Duodenal mucosa (tissue), 2 donors: ENCODE data around the gene IQCF5.
"Not testable (repeated sequence)": the region's sequence is repeated elsewhere in the genome, so short reads cannot be mapped to it uniquely, and the experiment has no call there.

Source experiments
- H3K27ac ChIP-seq: one replicate; pipeline ENCODE4 v1.7.0; 2013; ENCODE audit warnings: low read depth, low read length
- H3K27me3 ChIP-seq, 2 donors: one replicate each; pipeline ENCODE4 v1.7.0; 2013; ENCODE audit warnings: low read length in 2 of 2, control low read depth in 1 of 2; ENCODE audit not compliant: insufficient read depth in 2 of 2, control insufficient read depth in 1 of 2
- H3K36me3 ChIP-seq, 2 donors: one replicate each; pipeline ENCODE4 v1.7.0; 2013; ENCODE audit warnings: low read length in 2 of 2, control low read depth in 1 of 2; ENCODE audit not compliant: insufficient read depth in 2 of 2, control insufficient read depth in 1 of 2
- H3K4me1 ChIP-seq, 2 donors: one replicate each; pipeline ENCODE4 v1.7.0; 2013; ENCODE audit warnings: low read length in 2 of 2, control low read depth in 1 of 2; ENCODE audit not compliant: insufficient read depth in 2 of 2, control insufficient read depth in 1 of 2
- H3K4me3 ChIP-seq, 2 donors: one replicate each; pipeline ENCODE4 v1.7.0; 2013; ENCODE audit warnings: low read length in 2 of 2, low read depth in 1 of 2
- H3K9ac ChIP-seq, 2 donors: one replicate each; pipeline ENCODE4 v1.7.0; 2013; ENCODE audit warnings: low read length in 2 of 2, low read depth in 1 of 2
- H3K9me3 ChIP-seq, 2 donors: one replicate each; pipeline ENCODE4 v1.7.0; 2013; ENCODE audit warnings: low read length in 2 of 2, control low read depth in 1 of 2; ENCODE audit not compliant: control insufficient read depth in 1 of 2

IQCF5 gene

GRCh38 chr3:51873253-51873766, 2.1 kb downstream of the IQCF5 start:
- Histone ChIP-seq H3K4me3 (no peak overlapping the region), H3K4me1 (no peaks in the 10 kb centered on the region), H3K36me3 (no peaks in the 10 kb centered on the region), H3K9me3 (no peaks in the 10 kb centered on the region), H3K27ac (no peak overlapping the region), H3K9ac (no peak overlapping the region), H3K27me3 (peaks cover 3 to 4% of the 10 kb centered on the region in 2 donors)

DNA sequence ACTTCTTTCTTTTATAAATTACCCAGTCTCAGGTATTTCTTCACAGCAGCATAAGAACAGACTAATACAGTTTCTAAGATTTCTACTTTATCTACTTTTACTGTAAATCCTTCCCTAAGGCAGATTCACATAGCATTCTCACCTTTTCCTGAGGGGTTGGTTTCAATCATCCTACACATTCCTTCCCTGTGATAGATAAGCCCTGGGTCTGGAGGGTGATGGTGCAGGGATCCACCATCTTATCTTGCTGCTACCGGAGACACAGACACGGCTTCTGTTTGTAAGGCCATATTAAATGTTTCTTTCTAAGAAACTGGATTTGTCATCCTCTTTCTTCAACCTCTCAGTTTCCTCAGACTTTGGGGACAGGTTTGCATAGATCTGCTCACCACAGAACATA, 6.1 kb downstream of the IQCF5 start:
- no peaks in the 10 kb centered on the region for H3K36me3 ChIP-seq
- H3K9ac ChIP-seq = no peak overlapping the region
- no peak overlapping the region for H3K27ac ChIP-seq
- H3K4me1 ChIP-seq = no peaks in the 10 kb centered on the region
- H3K27me3 ChIP-seq = peaks cover 0 to 7% of the 10 kb centered on the region in 2 donors
- no peaks in the 10 kb centered on the region for H3K9me3 ChIP-seq
- no peak overlapping the region for H3K4me3 ChIP-seq

- H3K9me3 ChIP-seq, H3K4me3 ChIP-seq, H3K4me1 ChIP-seq, H3K27me3 ChIP-seq, H3K9ac ChIP-seq, H3K27ac ChIP-seq, H3K36me3 ChIP-seq: not testable (repeated sequence)
These were observed 6.5 kb downstream of the IQCF5 start for GRCh38 chr3:51868896-51869295.

- H3K36me3 ChIP-seq = no peaks in the 10 kb centered on the region
- no peak overlapping the region for H3K9ac ChIP-seq
- H3K9me3 ChIP-seq = no peaks in the 10 kb centered on the region
- no peaks in the 10 kb centered on the region for H3K4me1 ChIP-seq
- peaks cover 0 to 4% of the 10 kb centered on the region in 2 donors for H3K27me3 ChIP-seq
- no peak overlapping the region for H3K27ac ChIP-seq
- no peak overlapping the region for H3K4me3 ChIP-seq
These were observed 12.5 kb downstream of the IQCF5 start for GRCh38 chr3:51862886-51863285.

GRCh38 chr3:51860703-51861665, 14.4 kb downstream of the IQCF5 start, which contains the start of gene IQCF2:
TSS of gene IQCF2 (plus strand) at chr3:51861615. CDS start at chr3:51861667, 52 bp downstream.
- H3K27me3 ChIP-seq = peaks cover 0 to 4% of the 10 kb centered on the region in 2 donors
- no peaks in the 10 kb centered on the region for H3K4me1 ChIP-seq
- no peak within 1 kb of the TSS for H3K9ac ChIP-seq

DNA sequence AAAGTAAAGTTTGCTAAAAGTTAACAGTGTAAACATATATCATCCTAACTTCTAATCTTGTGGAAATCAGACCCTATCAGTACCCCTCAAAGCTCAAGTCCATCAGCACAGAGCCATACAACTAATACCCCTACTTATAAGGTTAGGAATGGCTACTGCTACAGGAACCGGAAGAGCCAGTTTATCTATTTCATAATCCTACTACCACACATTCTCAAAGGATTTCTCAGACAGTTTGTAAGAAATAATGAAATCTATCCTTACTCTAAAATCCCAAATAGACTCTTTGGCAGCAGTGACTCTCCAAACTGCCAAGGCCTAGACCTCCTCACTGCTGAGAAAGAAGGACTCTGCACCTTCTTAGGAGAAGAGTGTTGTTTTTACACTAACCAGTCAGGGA, 20.0 kb downstream of the IQCF5 start:
- not testable (repeated sequence) for H3K36me3 ChIP-seq, H3K9ac ChIP-seq, H3K4me3 ChIP-seq, H3K27ac ChIP-seq, H3K4me1 ChIP-seq, H3K9me3 ChIP-seq, H3K27me3 ChIP-seq

More at GRCh38 chr3:51860703-51861665, 14.4 kb downstream of the IQCF5 start, which contains the start of gene IQCF2:
- no peaks in the 10 kb centered on the region for H3K9me3 ChIP-seq
- H3K36me3 ChIP-seq = no peaks in the 10 kb centered on the region
- H3K4me3 ChIP-seq = no peak within 1 kb of the TSS
- H3K27ac ChIP-seq = no peak within 1 kb of the TSS

GRCh38 chr3:51845129-51845528, 30.3 kb downstream of the IQCF5 start:
- no peak overlapping the region for H3K4me3 ChIP-seq
- no peaks in the 10 kb centered on the region for H3K27me3 ChIP-seq
- H3K4me1 ChIP-seq = no peaks in the 10 kb centered on the region
- H3K27ac ChIP-seq = no peak overlapping the region
- H3K9ac ChIP-seq = no peak overlapping the region
- no peaks in the 10 kb centered on the region for H3K36me3 ChIP-seq
- no peaks in the 10 kb centered on the region for H3K9me3 ChIP-seq

- Histone ChIP-seq H3K9ac (no peak overlapping the region), H3K4me1 (no peaks in the 10 kb centered on the region), H3K36me3 (no peaks in the 10 kb centered on the region), H3K4me3 (no peak overlapping the region), H3K27ac (no peak overlapping the region), H3K9me3 (no peaks in the 10 kb centered on the region), H3K27me3 (peaks cover 0 to 2% of the 10 kb centered on the region in 2 donors)
These were observed 38.8 kb downstream of the IQCF5 start for GRCh38 chr3:51836606-51837005.

DNA sequence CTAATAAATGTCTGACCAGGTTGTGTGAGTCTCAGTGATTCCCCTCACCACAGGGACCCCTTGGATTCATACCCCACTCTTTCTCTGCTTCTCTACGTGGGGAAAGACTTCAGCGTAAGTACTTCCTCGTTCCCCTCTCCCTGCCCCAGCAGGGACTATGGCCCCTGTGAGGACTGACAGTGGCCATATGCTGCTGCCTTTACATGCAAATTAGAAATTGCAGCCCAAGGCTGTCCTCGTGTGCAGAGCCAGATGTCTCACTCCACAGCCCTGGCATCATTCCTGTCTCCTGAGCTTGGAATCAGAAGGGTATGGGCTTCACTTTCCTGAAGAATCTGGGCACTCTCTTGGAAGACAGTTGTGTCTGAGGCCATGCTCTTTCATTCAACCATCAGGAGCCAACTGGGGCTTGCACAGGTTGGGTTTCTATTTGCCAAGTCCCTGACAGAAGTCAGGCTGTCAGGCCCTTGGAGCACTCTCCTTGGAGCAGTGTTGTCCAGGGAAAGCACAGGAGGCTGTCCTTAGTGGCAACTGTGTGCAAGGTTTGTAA, 44.5 kb downstream of the IQCF5 start:
- peaks cover 0 to 2% of the 10 kb centered on the region in 2 donors for H3K27me3 ChIP-seq
- no peak overlapping the region for H3K27ac ChIP-seq
- no peak overlapping the region for H3K4me3 ChIP-seq
- no peak overlapping the region for H3K9ac ChIP-seq
- H3K36me3 ChIP-seq = no peaks in the 10 kb centered on the region
- no peaks in the 10 kb centered on the region for H3K4me1 ChIP-seq
- H3K9me3 ChIP-seq = peaks cover 0 to 6% of the 10 kb centered on the region in 2 donors

DNA sequence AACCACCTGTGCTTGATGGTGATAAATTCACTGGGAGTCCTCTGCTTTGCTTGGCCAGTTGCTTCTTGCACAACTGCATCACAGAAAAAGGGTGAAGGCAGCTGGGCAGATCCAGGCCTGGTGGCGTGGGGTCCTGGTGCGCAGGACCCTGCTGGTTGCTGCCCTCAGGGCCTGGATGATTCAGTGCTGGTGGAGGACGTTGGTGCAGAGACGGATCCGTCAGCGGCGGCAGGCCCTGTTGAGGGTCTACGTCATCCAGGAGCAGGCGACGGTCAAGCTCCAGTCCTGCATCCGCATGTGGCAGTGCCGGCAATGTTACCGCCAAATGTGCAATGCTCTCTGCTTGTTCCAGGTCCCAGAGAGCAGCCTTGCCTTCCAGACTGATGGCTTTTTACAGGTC, 45.1 kb downstream of the IQCF5 start:
- Histone ChIP-seq H3K4me3 (no peak overlapping the region), H3K27me3 (peaks cover 0 to 2% of the 10 kb centered on the region in 2 donors), H3K4me1 (no peaks in the 10 kb centered on the region), H3K27ac (no peak overlapping the region), H3K36me3 (no peaks in the 10 kb centered on the region), H3K9me3 (peaks cover 0 to 6% of the 10 kb centered on the region in 2 donors), H3K9ac (no peak overlapping the region)
